Midbrain (tissue), 1 donor: ENCODE measurements around the gene NELL1.

Experiments
- DNase-seq: peaks from one replicate; lab custom pipeline; 2025; lab: John Stamatoyannopoulos, UW

NELL1 gene

DNA sequence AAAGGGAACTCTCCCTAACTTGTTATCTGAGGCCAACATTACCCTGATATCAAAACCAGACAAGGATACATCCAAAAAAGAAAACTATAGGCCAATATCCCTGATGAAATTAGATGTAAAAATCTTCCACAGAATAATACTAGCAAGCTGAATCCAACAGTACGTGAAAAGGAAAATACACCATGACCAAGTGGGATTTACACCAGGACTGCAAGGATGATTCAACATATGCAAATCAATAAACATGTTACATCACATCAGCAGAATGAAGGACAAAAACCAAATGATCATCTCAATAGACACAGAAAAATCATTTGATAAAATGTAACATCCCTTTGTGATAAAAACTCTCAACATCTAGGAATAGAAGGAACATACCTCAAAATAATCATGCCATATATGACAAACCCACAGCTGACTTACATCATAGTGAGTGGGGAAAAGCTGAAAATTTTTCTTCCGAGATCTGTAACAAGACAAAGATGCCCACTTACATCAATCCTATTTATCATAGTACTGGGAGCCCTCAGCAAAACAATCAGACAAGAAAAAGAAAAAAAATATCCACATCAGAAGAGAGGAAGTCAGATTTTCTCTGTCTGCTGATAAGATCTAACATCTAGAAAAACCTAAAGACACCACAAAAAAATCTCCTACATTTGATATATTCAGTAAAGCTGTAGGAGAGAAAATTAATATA lies 820.2 kb downstream of the NELL1 start:
- no peak for DNase-seq

DNA sequence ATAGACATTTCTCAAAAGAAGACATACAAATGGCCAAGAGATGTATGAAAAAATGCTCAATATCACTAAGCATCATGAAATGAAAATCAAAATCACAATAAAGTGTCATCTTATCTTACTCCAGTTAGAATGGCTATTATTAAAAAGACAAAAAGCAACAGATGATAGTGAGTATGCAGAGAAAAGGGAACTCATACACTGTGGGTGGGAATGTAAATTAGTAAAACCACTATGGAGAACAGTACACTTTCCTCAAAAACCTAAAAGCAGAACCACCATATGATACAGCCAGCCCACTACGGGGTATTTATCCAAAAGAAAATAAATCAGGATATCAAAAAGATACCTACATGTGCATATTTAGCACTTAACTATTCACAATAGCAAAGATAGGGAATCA lies 823.5 kb downstream of the NELL1 start:
- no peak for DNase-seq

GRCh38 chr11:21494946-21495345 lies 825.6 kb downstream of the NELL1 start:
- DNase-seq = no peak

DNA sequence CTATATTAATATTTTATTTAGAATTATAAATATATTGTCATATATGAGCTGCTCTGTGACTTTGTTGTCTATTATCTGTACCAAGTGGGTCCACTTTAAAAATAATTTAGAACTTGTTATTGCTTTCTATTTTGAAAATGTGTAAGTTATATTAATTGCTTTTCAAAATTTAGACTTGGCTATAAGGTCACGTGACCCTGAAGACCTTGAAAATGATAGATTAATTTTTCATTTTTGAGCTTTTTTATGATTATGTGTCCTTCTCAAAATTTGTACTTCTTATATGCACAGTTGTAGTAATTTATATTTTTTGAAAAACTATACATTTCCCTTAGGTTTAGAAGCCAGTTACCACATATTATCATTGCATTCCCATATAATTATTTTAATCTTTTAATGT lies 826.5 kb downstream of the NELL1 start:
- no peak for DNase-seq

GRCh38 chr11:21501245-21501644 lies 831.9 kb downstream of the NELL1 start:
- no peak for DNase-seq

DNA sequence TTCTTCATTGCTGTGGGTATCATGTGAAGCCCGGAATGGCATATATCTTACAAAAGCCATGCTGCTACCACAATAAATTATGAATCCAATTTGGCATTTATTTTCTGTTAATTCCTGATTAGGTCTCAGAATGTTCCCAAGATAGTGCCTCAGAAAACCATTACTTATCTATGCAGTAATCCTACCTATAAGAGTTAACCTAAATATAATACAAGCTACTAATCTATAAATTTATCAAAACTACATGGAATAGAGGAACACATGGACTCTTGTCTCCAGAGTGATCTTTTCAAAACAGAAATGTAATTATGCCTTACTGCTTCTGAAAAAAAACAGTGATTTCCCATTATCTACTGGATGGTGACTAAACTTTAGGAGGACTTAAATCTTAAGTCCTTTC lies 835.7 kb downstream of the NELL1 start:
- no peak for DNase-seq

- peak; percentile 47 for DNase-seq
Observed at GRCh38 chr11:21511835-21512440, 842.6 kb downstream of the NELL1 start.

DNA sequence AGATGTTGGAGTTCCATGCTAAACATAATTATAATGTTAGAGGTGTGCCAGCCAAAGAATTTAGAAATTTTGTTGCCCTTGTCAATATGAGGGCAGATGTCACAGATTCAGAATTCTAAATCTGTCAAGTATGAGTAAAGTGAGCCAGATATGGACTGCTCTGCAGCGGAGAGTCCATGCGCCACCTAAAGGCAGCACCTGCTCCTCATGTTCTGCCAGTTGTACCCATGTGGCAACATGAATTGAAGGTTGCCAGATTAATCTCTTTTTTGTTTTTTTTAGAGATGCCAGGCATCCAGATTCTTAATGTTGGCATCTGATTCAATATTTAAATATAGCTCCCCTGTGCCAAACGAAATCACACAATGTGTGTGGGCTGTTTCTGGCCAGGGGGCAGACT lies 844.9 kb downstream of the NELL1 start:
- no peak for DNase-seq

DNA sequence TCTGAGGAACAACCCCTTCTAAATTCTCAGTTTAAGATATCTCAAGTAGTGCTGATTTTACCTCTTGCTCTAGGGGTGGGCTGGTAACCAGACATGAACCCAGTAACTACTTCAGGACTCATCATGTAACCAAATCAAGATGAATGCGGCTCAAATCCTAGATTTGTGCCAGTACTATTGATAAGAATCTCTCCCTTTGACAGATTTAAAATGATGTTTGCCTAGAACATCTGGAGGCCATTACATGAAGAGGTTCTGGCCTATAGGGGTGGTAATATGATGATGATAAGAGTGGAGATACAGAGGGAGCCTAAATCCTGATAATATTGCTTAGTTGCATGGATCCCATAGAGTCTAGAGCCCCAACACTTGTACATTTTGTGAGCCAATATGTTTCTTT lies 850.9 kb downstream of the NELL1 start:
- DNase-seq = no peak

GRCh38 chr11:21529187-21529586 lies 859.8 kb downstream of the NELL1 start:
- DNase-seq = no peak

- DNase-seq = no peak
Observed at GRCh38 chr11:21534288-21534687, 864.9 kb downstream of the NELL1 start.

DNA sequence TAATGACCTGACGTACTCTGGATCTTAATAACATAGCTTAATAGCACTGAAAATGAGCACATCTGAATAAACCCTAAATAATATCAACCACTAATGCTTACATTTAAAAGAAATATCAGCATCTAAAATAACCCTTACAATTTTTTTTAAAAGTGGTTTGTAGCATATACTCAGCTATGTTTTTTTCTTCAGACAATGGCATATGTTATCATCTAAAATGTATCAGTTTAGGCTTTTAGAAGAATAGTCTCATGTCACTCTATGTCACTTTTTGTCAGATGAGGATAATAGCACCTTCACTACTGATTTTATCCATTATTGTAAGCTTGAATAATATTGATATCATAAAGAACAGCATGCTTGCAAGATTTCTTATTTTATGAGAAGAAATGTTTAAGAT lies 868.6 kb downstream of the NELL1 start:
- DNase-seq = no peak

DNA sequence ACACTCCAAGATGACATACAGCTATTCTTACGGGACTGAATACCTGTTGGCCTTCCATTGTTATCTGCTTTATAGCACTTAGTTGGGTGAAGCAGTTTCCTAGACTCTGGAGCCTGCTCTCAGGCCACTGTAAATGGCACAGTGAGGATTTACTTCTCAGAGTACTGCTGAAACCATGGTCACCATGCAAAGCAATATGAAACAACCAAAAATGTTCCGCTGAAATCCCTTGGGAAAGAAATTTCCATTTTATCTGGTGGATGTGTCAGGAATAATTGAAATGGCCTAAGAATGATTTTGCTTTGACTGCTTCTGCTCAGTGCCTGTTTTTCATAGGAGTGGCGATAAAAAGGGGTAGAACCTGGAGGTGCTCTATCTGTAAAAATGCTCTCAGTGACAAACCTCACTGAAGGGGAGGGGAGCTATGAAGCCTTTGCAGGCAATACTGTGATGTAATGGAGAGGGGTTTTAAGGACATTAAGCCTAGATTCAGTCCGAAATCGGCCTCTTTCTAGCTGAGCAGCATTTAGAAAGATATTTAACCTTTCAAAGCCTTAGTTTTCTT lies 871.9 kb downstream of the NELL1 start:
- DNase-seq = no peak

- DNase-seq = no peak
Observed at GRCh38 chr11:21543901-21544300, 874.5 kb downstream of the NELL1 start.

DNA sequence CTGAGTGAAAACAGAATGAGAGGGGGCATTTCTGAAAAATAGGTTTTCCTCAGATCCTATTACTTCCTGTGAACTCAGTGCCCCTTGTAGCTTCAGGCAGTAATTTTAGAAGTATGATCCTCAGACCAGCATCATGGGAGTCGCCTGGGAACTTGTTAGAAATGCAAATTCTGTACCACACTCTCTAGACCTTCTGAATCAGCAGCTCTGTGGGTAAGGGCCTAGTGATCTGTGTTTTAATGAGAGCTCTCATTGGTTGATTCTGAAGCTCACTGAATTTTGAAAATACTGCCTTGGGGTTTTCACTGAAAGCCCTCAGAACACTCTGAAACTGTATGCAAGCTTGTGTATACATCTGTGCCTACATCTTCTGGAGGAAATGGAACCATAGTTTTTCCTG lies 876.3 kb downstream of the NELL1 start:
- no peak for DNase-seq

- no peak for DNase-seq
Observed at GRCh38 chr11:21546703-21547102, 877.3 kb downstream of the NELL1 start.

DNA sequence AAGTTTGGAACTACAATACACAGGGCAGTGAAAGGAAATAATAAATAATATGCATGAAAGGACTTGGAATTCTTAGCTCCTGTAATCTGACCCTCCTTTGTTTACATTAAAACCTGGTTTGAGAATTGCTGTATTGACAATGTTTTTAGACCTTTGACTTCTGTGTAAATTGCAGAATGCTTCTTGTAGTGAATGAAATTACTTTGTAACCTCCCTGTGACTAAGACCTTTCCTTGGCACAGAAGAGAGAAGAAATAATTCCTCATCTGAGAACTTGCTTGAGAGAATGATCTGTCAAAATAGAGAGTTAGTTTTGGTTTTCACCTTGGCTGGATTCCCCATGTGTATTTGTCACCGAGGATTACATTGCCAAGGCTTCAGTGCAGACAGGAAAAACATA lies 883.5 kb downstream of the NELL1 start:
- DNase-seq = no peak

DNA sequence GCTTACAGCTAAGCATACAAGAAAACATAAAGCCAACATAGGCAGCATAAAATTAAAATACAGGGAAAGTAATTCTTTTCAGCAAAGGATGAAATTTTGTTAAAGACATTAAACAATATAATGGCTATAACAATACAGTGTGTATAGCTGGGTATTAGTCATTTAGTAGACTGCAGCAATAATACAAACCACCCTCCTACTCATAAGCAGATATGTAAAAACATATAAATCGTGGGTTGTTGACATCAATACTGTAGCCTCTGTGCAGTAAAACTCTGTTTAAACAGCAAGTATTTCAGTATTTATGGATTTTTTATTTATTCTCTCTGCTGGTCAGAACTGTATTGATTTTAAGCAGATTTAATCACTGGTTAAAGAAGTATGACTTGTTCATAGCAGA lies 884.4 kb downstream of the NELL1 start:
- no peak for DNase-seq

DNA sequence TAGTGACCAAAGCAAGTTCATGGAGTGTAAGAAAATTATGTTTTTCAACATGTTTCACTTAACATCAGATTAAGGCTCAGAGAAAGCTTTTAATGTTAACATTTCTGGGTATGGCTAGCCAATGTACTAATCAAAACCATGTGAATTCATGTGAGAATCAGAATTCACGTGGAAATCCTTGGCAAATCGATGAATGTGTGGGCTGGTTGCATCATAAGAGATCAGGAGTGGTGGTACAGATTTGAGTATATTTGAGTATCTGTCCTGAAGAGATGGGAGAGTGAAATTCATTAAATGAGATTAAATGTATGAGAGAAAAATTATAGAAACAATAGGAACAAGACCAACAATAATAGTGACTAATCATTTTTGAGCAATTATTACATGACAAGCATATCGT lies 884.9 kb downstream of the NELL1 start:
- no peak for DNase-seq

DNA sequence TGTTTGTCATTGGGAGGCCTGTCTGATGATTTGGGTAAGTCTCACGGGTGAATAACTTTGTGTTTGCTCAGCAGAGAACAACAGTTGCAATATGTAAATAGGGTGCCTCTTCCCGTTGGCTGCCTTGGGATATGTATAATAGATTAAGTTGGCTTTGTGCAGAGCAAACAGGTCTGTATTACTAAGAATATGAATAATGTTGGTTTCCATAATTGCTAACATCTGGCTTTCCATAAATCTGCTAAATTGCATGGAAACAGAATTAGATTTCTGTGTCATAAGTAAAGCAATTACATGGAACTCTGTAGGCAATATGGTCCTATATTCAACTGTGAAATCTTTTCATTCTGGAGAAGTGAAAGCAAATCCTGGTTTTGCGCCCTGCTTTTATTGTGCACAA lies 887.5 kb downstream of the NELL1 start:
- no peak for DNase-seq

GRCh38 chr11:21560466-21560975 lies 891.1 kb downstream of the NELL1 start:
- DNase-seq = no peak

GRCh38 chr11:21561581-21561980 lies 892.2 kb downstream of the NELL1 start:
- no peak for DNase-seq

GRCh38 chr11:21564095-21564494 lies 894.7 kb downstream of the NELL1 start:
- no peak for DNase-seq
